HCT116 (cell line): ENCODE measurements around the gene RASGEF1C. TPM values are rescaled to one million over a fixed set of nuclear protein-coding genes. Genes with fewer than 3 reads are reported as not detected.

Experiments
- ATAC-seq: fragments of 200-7000 bp; cut with Tn5 transposase; 2 replicates; pipeline ENCODE4 v1.9.1; 2020; ENCODE audit warnings: mild to moderate bottlenecking, moderate library complexity
- BruUV-seq: library from RNA; stranded (reverse); fragments of 400-500 nt; replicated peaks from 2 replicates; lab custom pipeline; 2021; lab: Mats Ljungman, UMichigan
- CTCF ChIA-PET: fragments of 300-600 bp; sonication (Branson Sonifier 250); formaldehyde crosslinking; loops from one replicate; lab custom pipeline; 2021; ENCODE audit warnings: antibody characterized with exemption; lab: Charles Lee
- POLR2A ChIA-PET: fragments of 300-600, 350-600 bp; sonication (Branson Sonifier 250); formaldehyde crosslinking; loops from one replicate; lab custom pipeline; 2021; ENCODE audit warnings: antibody characterized with exemption; lab: Charles Lee
- RAD21 ChIA-PET, 2 experiments: fragments of 300-600 bp; sonication (Branson Sonifier 250); formaldehyde crosslinking; loops; one replicate each; lab custom pipeline; 2023; ENCODE audit warnings: low total read pairs in 2 of 2; ENCODE audit not compliant: uncharacterized antibody in 2 of 2, unreplicated experiment in 2 of 2, low non-redundant PET in 1 of 2; lab: Charles Lee
- DNase-seq: peaks from one replicate; pipeline ENCODE4 v3.0.0-alpha.2; 2010; ENCODE audit warnings: low read depth, low spot score
- H2AFZ ChIP-seq: fragments of 200-600 bp; shearing (Covaris generic), sonication (generic); 2 replicates; pipeline ENCODE4 v1.6.1; 2017; ENCODE audit warnings: low read depth, mixed run types, mixed read lengths, antibody characterized with exemption, low read length; ENCODE audit not compliant: poor library complexity, severe bottlenecking
- H3K27ac ChIP-seq: 2 replicates; pipeline ENCODE4 v1.5.1; 2012; ENCODE audit warnings: low read depth, low read length
- H3K27me3 ChIP-seq: fragments of 200-600 bp; sonication (generic); 2 replicates; pipeline ENCODE4 v1.6.1; 2016; ENCODE audit warnings: mixed run types, low read length, mixed read lengths; ENCODE audit not compliant: insufficient read depth
- H3K36me3 ChIP-seq, 2 experiments: fragments of 200-500 bp in 1 of 2; fragments of 200-600 bp in 1 of 2; sonication (Bioruptor generic) in 1 of 2; sonication (generic) in 1 of 2; 2 replicates each; pipeline versions ENCODE4 v1.5.1 to v1.6.1; 2014 to 2016; ENCODE audit warnings: low read length in 2 of 2, inconsistent platforms in 1 of 2, mixed read lengths in 1 of 2, mixed run types in 1 of 2; ENCODE audit not compliant: insufficient read depth in 2 of 2, control insufficient read depth in 1 of 2
- H3K4me1 ChIP-seq, 2 experiments: fragments of 200-600 bp in 1 of 2; sonication (generic) in 1 of 2; 2 replicates each; pipeline versions ENCODE4 v1.5.1 to v1.6.1; 2012 to 2017; ENCODE audit warnings: low read length in 2 of 2, inconsistent platforms in 1 of 2, mild to moderate bottlenecking in 1 of 2, mixed read lengths in 1 of 2, mixed run types in 1 of 2, moderate library complexity in 1 of 2; ENCODE audit not compliant: insufficient read depth in 2 of 2, control insufficient read depth in 1 of 2
- H3K4me2 ChIP-seq: fragments of 200-600 bp; sonication (generic); 2 replicates; pipeline ENCODE4 v1.6.1; 2017; ENCODE audit warnings: mixed run types, low read length, mixed read lengths
- H3K4me3 ChIP-seq, 2 experiments: fragments of 200-600 bp in 1 of 2; sonication (generic) in 1 of 2; replicated peaks in 1 of 2; 2 replicates each; pipeline ENCODE4 v1.5.1; 2011 to 2016; ENCODE audit warnings: low read length in 2 of 2, control low read depth in 1 of 2, low read depth in 1 of 2, mild to moderate bottlenecking in 1 of 2, mixed read lengths in 1 of 2, mixed run types in 1 of 2
- H3K79me2 ChIP-seq: fragments of 200-600 bp; sonication (generic); 2 replicates; pipeline ENCODE4 v1.6.1; 2017; ENCODE audit warnings: mild to moderate bottlenecking, mixed run types, low read length, moderate library complexity, mixed read lengths; ENCODE audit not compliant: insufficient read depth
- H3K9ac ChIP-seq: fragments of 200-600 bp; sonication (generic); 2 replicates; pipeline ENCODE4 v1.6.1; 2016; ENCODE audit warnings: low read length, mixed read lengths
- H3K9me2 ChIP-seq: fragments of 200-600 bp; sonication (generic), shearing (Covaris generic); 2 replicates; pipeline ENCODE4 v1.6.1; 2017; ENCODE audit warnings: mixed run types, mild to moderate bottlenecking, moderate library complexity; ENCODE audit not compliant: insufficient read depth
- H3K9me3 ChIP-seq, 2 experiments: fragments of 200-500 bp in 1 of 2; fragments of 200-600 bp in 1 of 2; sonication (Bioruptor generic) in 1 of 2; sonication (generic) in 1 of 2; 2 replicates each; pipeline ENCODE4 v1.6.1; 2014 to 2017; ENCODE audit warnings: low read length in 2 of 2, mixed read lengths in 2 of 2, inconsistent platforms in 1 of 2, low read depth in 1 of 2, mild to moderate bottlenecking in 1 of 2, mixed run types in 1 of 2, moderate library complexity in 1 of 2; ENCODE audit not compliant: control insufficient read depth in 1 of 2, insufficient read depth in 1 of 2
- H4K20me1 ChIP-seq: fragments of 200-600 bp; sonication (generic), shearing (Covaris generic); 2 replicates; pipeline ENCODE4 v1.6.1; 2017; ENCODE audit warnings: mixed run types, mild to moderate bottlenecking, moderate library complexity; ENCODE audit not compliant: insufficient read depth
- ATF3 ChIP-seq: IDR thresholded peaks from 2 replicates; pipeline ENCODE4 v1.6.1; 2012
- CEBPB ChIP-seq: IDR thresholded peaks from 2 replicates; pipeline ENCODE4 v1.6.1; 2012; ENCODE audit warnings: low read depth
- EGR1 ChIP-seq: IDR thresholded peaks from 2 replicates; pipeline ENCODE4 v1.6.1; 2012; ENCODE audit warnings: low read depth
- ELF1 ChIP-seq: IDR thresholded peaks from 2 replicates; pipeline ENCODE4 v1.6.1; 2012; ENCODE audit warnings: low read depth, borderline replicate concordance
- FOSL1 ChIP-seq: IDR thresholded peaks from 2 replicates; pipeline ENCODE4 v1.6.1; 2012; ENCODE audit warnings: low read depth
- POLR2AphosphoS5 ChIP-seq: IDR thresholded peaks from 2 replicates; pipeline ENCODE4 v1.6.1; 2011; ENCODE audit warnings: mild to moderate bottlenecking, low read depth, low read length, moderate library complexity
- REST ChIP-seq: IDR thresholded peaks from 2 replicates; pipeline ENCODE4 v1.6.1; 2012; ENCODE audit warnings: low read depth
- SP1 ChIP-seq: IDR thresholded peaks from 2 replicates; pipeline ENCODE4 v1.6.1; 2012; ENCODE audit warnings: low read depth
- YY1 ChIP-seq: IDR thresholded peaks from 2 replicates; pipeline ENCODE4 v1.6.1; 2011; ENCODE audit warnings: low read length, low read depth, moderate library complexity, mild to moderate bottlenecking; ENCODE audit not compliant: insufficient replicate concordance; ENCODE audit errors: extremely low read depth
- ZBTB33 ChIP-seq: IDR thresholded peaks from 2 replicates; pipeline ENCODE4 v1.6.1; 2011; ENCODE audit warnings: mild to moderate bottlenecking, low read length, moderate library complexity; ENCODE audit not compliant: insufficient replicate concordance; ENCODE audit errors: extremely low read depth
- ZNF274 ChIP-seq: fragments of 200-500 bp; sonication (Bioruptor generic); IDR thresholded peaks from 2 replicates; pipeline ENCODE4 v1.6.1; 2014; ENCODE audit warnings: mild to moderate bottlenecking, low read depth, low read length, inconsistent platforms
- intact Hi-C: fragments of 100-400 bp; cut with micrococcal nuclease; formaldehyde crosslinking; loops from 2 replicates; pipeline ENCODE4 v1.10.0; 2022
- total RNA-seq: library from RNA; stranded (reverse); gene quantifications from one replicate; pipeline ENCODE4 v1.2.1, GENCODE V29; 2021; ENCODE audit not compliant: unreplicated experiment

RASGEF1C gene
- total RNA-seq, 1 experiment from 2014 or later: 1.2 TPM

GRCh38 chr5:180170106-180170809, 38.8 kb downstream of the RASGEF1C start:
- TF ChIP-seq EGR1 (no peak), YY1 (no peak), SP1 (no peak), FOSL1 (no peak), REST (no peak), ELF1 (no peak), ZBTB33 (no peak), CEBPB (no peak), POLR2AphosphoS5 (no peak), ATF3 (no peak), ZNF274 (no peak)
- intact Hi-C loops: no loop called here
- H4K20me1 ChIP-seq: no peaks in the 10 kb centered on the region
- no peaks in the 10 kb centered on the region for H3K9me3 ChIP-seq
- H3K4me1 ChIP-seq: no peaks in the 10 kb centered on the region
- DNase-seq (no peak), ATAC-seq (no peak)
- no peak overlapping the region for H2AFZ ChIP-seq
- no peak overlapping the region for H3K4me3 ChIP-seq
- H3K9ac ChIP-seq: no peak overlapping the region
- no peaks in the 10 kb centered on the region for H3K79me2 ChIP-seq
- BruUV-seq: no TSS peak
- H3K36me3 ChIP-seq: no peaks in the 10 kb centered on the region
- no peaks in the 10 kb centered on the region for H3K9me2 ChIP-seq
- H3K27me3 ChIP-seq: no peaks in the 10 kb centered on the region
- POLR2A ChIA-PET: no interaction called here
- CTCF ChIA-PET: no interaction called here
- no peak overlapping the region for H3K4me2 ChIP-seq
- H3K27ac ChIP-seq: no peak overlapping the region
- RAD21 ChIA-PET: no interaction called here
